Heart left ventricle (tissue), 16 donors: ENCODE measurements around the gene TTC22. TPM values are rescaled to one million over a fixed set of nuclear protein-coding genes. Genes with fewer than 3 reads are reported as not detected.

ENCODE experiments used
- ATAC-seq, 4 donors: fragments of 200-7000 bp; cut with Tn5 transposase; one replicate each; pipeline ENCODE4 v1.9.1; 2020 to 2022; ENCODE audit warnings: moderate library complexity in 4 of 4, mild to moderate bottlenecking in 3 of 4, moderate number of reproducible peaks in 1 of 4
- DNase-seq, 5 donors: peaks; one replicate each; pipeline ENCODE4 v3.0.0-alpha.2; 2020
- H3K27ac ChIP-seq, 12 donors: fragments of 200-600 bp; sonication (generic) in 4 of 12; one replicate each; pipeline versions ENCODE4 v1.5.0 to v1.8.0; 2016 to 2022; ENCODE audit warnings: mild to moderate bottlenecking in 2 of 12
- H3K27me3 ChIP-seq, 9 donors: fragments of 200-600 bp; sonication (generic) in 2 of 9; one replicate each; pipeline versions ENCODE4 v1.5.1 to v1.8.0; 2016 to 2022; ENCODE audit warnings: mild to moderate bottlenecking in 3 of 9
- H3K36me3 ChIP-seq, 9 donors: fragments of 200-600 bp; sonication (generic) in 2 of 9; one replicate each; pipeline versions ENCODE4 v1.5.0 to v1.8.0; 2018 to 2022; ENCODE audit warnings: mild to moderate bottlenecking in 2 of 9
- H3K4me1 ChIP-seq, 12 donors: fragments of 200-600 bp; sonication (generic) in 4 of 12; one replicate each; pipeline versions ENCODE4 v1.5.0 to v1.8.0; 2016 to 2022; ENCODE audit warnings: mild to moderate bottlenecking in 3 of 12
- H3K4me3 ChIP-seq, 12 donors: fragments of 200-600 bp; sonication (generic) in 4 of 12; one replicate each; pipeline versions ENCODE4 v1.5.0 to v1.8.0; 2017 to 2022; ENCODE audit warnings: mild to moderate bottlenecking in 9 of 12, moderate library complexity in 4 of 12
- H3K9me3 ChIP-seq, 12 donors: fragments of 200-600 bp; sonication (generic) in 4 of 12; one replicate each; pipeline versions ENCODE4 v1.5.0 to v1.8.0; 2016 to 2022; ENCODE audit warnings: mild to moderate bottlenecking in 1 of 12
- WGBS, 4 donors: extraction: QIAGEN DNeasy Blood & Tissue Kit in 2 of 4; methylation state at CpG; one replicate each; pipeline versions ENCODE4 v1.1.5 to v1.1.7; 2013 to 2018; 5-methylcytosine and 5-hydroxymethylcytosine counted together
- intact Hi-C, 10 donors: fragments of 100-400 bp; cut with DNase I; formaldehyde crosslinking; loops; one replicate each; pipeline versions ENCODE4 v1.11.1 to v1.14.2; 2022
- polyA plus RNA-seq, 2 donors: library from polyadenylated mRNA; stranded (reverse); fragments of 200-250 nt; gene quantifications; one replicate each; pipeline ENCODE4 v1.2.3, GENCODE V29; 2013
- total RNA-seq, 9 donors: library from RNA; depleted of rRNA in 2 of 9; stranded (reverse); fragments of >200 nt in 2 of 9; fragmentation: NEBNext Ultra II Directional in 3 of 9; extraction: Animal tissue kit (Norgen Biotek cat#: 25700) in 3 of 9; gene quantifications; one replicate each; pipeline versions ENCODE4 v1.1.0 to v1.2.4, GENCODE V29; 2016 to 2023
- TF ChIP-seq, protein P1 (sequence below), 12 donors: fragments of 200-600 bp; sonication (generic) in 4 of 12; IDR thresholded peaks; one replicate each; pipeline versions ENCODE4 v1.5.0 to v1.8.0; 2018 to 2022; ENCODE audit warnings: antibody characterized with exemption in 12 of 12, mild to moderate bottlenecking in 5 of 12
- donor health status: ischemic (EF 13 %, LVEDD 7.1; RV severe dilation, severe dysfunction).
- donor health status: healthy with polysubstance abuse.
- donor health status: DM: no; HTN: yes; CAD: no.
- donor health status: DM: no; HTN: no; CAD: no.
- donor health status: ischemic (EF 25% LVEDD 6.9; RV normal size, moderate dysfunction).
- donor health status: ischemic (EF 25% LVEDD 5.7; RV mildly dilated, moderate dysfunction).
- donor health status: healthy.
- donor health status: DM: yes; HTN: yes; CAD: no.
- donor health status: ischemic (EF 35%, LVEDD 5.7; RV mildly dilated, moderate dysfunction).
- donor health status: nonischemic (EF 11% LVEDD 7.7; RV severe dilation, severe dysfunction).
- donor health status: DM: yes; HTN: yes; CAD: no.
- donor health status: PGD.
- donor health status: ischemic (EF 29% LVEDD 5.4; RV normal size, mild dysfunction).
- donor health status: nonischemic (EF 23%, LVEDD 6.1; RV moderate dilation, normal function).

TTC22 gene
- total and polyA plus RNA-seq, 11 donors, result 0.06 to 2.5 (median 0.25) TPM; not detected in 2

- Histone ChIP-seq H3K4me1 (no peaks in the 10 kb centered on the region), H3K27ac (no peak overlapping the region), H3K36me3 (peaks cover 0 to 99% (median 96%) of the 10 kb centered on the region in 9 donors), H3K27me3 (no peaks in the 10 kb centered on the region), H3K9me3 (no peaks in the 10 kb centered on the region), H3K4me3 (peak overlapping the region in 1 of 12 donors; percentile 0)
- ATAC-seq (no peak), DNase-seq (no peak)
- intact Hi-C loops, result no loop called here
- TF ChIP-seq, protein P1, sequence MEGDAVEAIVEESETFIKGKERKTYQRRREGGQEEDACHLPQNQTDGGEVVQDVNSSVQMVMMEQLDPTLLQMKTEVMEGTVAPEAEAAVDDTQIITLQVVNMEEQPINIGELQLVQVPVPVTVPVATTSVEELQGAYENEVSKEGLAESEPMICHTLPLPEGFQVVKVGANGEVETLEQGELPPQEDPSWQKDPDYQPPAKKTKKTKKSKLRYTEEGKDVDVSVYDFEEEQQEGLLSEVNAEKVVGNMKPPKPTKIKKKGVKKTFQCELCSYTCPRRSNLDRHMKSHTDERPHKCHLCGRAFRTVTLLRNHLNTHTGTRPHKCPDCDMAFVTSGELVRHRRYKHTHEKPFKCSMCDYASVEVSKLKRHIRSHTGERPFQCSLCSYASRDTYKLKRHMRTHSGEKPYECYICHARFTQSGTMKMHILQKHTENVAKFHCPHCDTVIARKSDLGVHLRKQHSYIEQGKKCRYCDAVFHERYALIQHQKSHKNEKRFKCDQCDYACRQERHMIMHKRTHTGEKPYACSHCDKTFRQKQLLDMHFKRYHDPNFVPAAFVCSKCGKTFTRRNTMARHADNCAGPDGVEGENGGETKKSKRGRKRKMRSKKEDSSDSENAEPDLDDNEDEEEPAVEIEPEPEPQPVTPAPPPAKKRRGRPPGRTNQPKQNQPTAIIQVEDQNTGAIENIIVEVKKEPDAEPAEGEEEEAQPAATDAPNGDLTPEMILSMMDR (IDR thresholded peaks at IDR 0.05), result no peak
- WGBS, 4 donors, result 92 to 94% (median 93%) methylated on average over 5 of the region's 5 CpGs
These were observed 64.4 kb downstream of the TTC22 start for GRCh38 chr1:54736685-54737084.

Other genes starting within 250 kb of the TTC22 start
- gene FAM151A, start 177.8 kb downstream of the TTC22 start, total RNA-seq, result 1 to 10 TPM in 3 of 9 donors, under 1 TPM in 6; 0.19 to 1.9 (median 0.53) TPM
- 1 to 10 TPM in 1 of 2 donors, under 1 TPM in 1; 0.35 to 1.9 TPM for gene FAM151A, start 177.8 kb downstream of the TTC22 start, polyA plus RNA-seq
- 10 to 100 TPM in 4 of 9 donors, 1 to 10 TPM in 5; 2.3 to 18.6 (median 9.2) TPM for gene MROH7, start 159.5 kb downstream of the TTC22 start, total RNA-seq
- 10 to 100 TPM in 1 of 2 donors, 1 to 10 TPM in 1; 2.9 to 12.5 TPM for gene MROH7, start 159.5 kb downstream of the TTC22 start, polyA plus RNA-seq
- gene TTC4, start 85.5 kb downstream of the TTC22 start, total RNA-seq, result 10 to 100 TPM in 8 of 9 donors, 1 to 10 TPM in 1; 9.5 to 24.0 (median 15.2) TPM
- 10 to 100 TPM in 1 of 2 donors, 1 to 10 TPM in 1; 9.9 to 24.1 TPM for gene TTC4, start 85.5 kb downstream of the TTC22 start, polyA plus RNA-seq
- gene PARS2, start 36.8 kb downstream of the TTC22 start, total RNA-seq, result 1 to 10 TPM; 4.5 to 7.7 (median 5.3) TPM
- gene PARS2, start 36.8 kb downstream of the TTC22 start, polyA plus RNA-seq, result 1 to 10 TPM; 1.7 to 4.5 TPM
- gene DHCR24, start 85.9 kb upstream of the TTC22 start, total RNA-seq, result 10 to 100 TPM; 13.8 to 91.4 (median 25.4) TPM
- gene DHCR24, start 85.9 kb upstream of the TTC22 start, polyA plus RNA-seq, result 100 to 1,000 TPM in 1 of 2 donors, 1 to 10 TPM in 1; 5.3 to 109 TPM
- 1 to 10 TPM in 1 of 9 donors, under 1 TPM in 1, not detected in 7; 0.48 to 1.2 TPM for gene TMEM61, start 179.3 kb upstream of the TTC22 start, total RNA-seq
- not detected for gene TMEM61, start 179.3 kb upstream of the TTC22 start, polyA plus RNA-seq
- not detected for gene BSND, start 197.6 kb upstream of the TTC22 start, total RNA-seq
- gene BSND, start 197.6 kb upstream of the TTC22 start, polyA plus RNA-seq, result not detected
- gene PCSK9, start 238.2 kb upstream of the TTC22 start, total RNA-seq, result under 1 TPM in 1 of 9 donors, not detected in 8; 0.45 TPM
- under 1 TPM in 1 of 2 donors, not detected in 1; 0.04 TPM for gene PCSK9, start 238.2 kb upstream of the TTC22 start, polyA plus RNA-seq